GM18499 (cell line): Measurements from ENCODE around the gene OSBPL9.
"Not testable (repeated sequence)": the region's sequence is repeated elsewhere in the genome, so short reads cannot be mapped to it uniquely, and the experiment has no call there.

ENCODE experiments used
- ATAC-seq: cut with Tn5 transposase; IDR thresholded peaks from one replicate; pipeline ENCODE4 v1.9.1; 2021; ENCODE audit warnings: moderate number of reproducible peaks; ENCODE audit not compliant: insufficient read depth, unreplicated experiment

OSBPL9 gene

DNA sequence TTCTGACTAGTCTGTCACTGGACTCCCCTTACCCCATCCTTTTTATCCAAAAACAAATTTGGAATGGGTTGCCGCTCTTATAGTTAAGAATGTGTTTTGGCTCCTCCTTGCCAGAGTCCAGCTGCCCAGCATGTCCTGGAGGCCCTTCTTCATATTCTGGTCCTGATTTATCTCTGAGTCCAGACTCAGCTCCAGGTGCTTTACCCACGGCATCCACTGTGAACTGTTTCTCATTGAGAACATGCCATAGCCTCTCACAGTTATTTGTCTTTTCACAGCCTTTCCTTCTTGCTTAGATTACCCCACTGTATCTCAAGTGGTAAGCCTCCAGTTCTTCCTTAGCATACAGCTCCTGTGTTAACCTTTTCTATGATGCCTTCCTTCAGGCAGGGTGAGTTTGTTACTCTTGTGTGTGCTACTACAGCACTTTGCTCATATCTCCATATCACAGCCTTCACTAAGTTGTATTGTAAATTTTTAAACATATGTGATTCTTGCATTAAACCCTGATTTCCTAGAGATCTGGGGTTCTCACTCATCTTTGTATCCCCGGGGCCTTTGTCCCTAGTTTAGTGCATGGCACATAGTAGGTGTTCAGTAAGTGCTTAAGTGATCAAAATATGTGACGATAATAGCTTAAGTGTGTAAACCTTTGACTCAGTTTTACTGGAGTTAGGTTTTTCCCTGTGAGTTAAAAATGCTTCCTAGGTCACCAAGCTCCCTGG, 116.0 kb downstream of the OSBPL9 start:
- no peak for ATAC-seq

- ATAC-seq, result not testable (repeated sequence)
Observed at GRCh38 chr1:51733426-51733774, 116.5 kb downstream of the OSBPL9 start.

DNA sequence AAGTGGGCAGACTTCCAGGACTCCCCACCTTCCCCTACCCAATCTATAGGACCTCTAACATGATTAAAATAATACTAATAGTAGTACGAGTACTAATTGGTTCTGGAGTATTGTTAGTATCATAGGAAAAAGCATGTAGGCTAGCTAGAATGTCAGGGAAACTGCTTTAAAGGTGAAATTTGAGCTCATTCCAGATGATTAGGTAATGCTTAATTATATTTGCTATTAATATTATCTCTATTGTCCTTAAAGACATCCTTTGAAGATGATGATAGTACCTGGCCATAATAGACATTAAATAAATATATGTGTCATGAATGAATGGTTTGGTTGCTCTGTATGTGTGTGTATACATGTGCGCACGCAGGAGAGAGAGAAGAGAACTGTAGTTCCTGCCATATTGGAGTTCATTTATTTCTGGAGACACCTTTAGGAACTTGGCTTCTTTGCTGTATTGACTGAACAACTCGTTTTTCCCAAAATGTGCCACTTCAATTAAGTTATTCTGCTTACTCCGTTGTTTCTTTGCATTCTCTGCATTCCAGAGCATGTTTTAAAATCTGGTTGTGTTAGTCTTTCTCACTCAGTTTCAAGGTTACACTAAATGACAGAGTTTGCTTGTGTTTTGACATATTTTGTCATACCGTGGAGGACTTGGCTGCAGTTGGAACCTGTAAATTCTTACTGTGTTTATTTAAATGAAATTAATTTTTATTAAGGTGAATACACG, 117.1 kb downstream of the OSBPL9 start:
- no peak for ATAC-seq

DNA sequence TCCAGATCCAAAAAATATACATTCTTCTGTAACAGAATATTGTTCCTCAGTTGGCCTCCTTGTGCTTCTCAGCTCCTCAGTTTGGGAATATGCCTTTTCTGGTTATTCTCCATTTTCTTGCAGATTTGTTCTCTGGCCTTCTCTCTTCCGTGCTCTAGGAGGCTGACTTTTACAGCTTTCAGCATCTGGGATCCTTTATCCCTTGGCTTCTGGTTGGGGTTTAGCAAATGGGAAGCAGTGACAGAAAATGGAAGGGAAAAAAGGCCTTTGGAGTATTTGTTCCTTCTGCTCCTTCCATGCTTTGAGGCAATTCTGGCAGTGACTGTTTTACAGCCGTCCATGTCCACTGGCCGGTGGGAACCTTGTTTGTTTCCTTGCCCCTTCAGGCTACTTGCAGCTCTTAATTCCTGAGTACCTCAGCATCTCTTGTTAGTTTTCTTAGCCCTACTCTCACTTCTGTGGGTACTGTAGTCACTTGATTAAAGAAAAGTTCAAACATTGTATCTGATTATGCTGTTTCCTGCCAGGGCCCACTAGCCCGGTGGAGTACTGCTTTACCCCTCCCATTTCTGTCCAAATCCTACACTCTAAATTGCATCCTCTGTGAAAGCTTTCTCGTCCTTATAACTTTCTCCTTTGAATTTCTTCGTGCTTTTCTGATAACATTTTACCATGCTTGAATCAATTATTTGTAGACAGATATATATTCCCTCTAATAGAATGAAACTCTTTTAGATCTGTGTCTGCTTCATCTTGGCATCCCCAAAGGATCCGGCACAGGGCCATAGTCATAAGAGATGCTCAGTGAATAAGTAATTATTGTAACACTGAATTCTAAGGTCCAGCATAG, 118.2 kb downstream of the OSBPL9 start:
- no peak for ATAC-seq

DNA sequence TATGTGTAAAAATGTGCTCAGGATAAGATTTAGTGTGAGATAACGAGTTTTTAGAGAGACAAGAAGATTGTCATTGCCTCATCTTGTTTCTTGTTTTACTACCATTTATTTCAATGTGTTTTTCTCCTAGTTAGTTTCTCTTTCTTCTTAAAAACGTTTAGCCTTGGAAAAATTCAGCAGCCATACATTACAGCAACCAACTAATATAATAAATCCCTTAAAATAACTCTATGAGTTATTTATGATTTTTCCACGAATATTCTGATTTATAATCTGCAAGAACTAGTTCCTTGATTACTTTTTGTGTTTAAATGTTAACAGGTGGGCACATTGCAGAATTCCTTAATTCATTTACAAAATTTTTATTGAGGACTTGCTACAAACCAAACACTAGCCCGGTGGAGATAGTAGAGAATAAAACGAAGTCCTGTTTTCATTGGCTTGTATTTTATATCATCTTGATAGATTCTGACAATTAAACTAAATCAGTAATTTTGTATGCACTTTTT, 118.9 kb downstream of the OSBPL9 start:
- ATAC-seq, result no peak

GRCh38 chr1:51736702-51737101, 119.8 kb downstream of the OSBPL9 start:
- ATAC-seq, result no peak

GRCh38 chr1:51738681-51739080, 121.8 kb downstream of the OSBPL9 start:
- no peak for ATAC-seq

DNA sequence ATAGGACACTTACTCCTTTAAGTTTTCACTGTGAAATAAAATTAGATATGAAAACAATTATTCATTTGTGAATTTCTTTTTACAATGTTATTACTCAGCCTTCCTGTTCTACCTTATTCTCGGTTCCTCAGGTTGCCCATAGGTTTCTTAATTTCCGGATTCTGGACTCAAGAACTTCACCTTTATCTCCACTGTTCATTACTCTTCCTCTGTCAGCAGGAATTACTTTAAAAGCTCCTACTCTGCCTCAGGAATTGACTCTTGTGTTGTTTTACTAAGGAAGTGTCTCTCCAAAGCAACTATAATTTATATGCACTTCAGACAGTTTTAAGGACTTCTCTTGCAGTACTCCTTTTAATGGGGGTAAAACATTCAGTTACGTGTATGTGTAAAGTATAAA, 123.8 kb downstream of the OSBPL9 start:
- ATAC-seq, result no peak

DNA sequence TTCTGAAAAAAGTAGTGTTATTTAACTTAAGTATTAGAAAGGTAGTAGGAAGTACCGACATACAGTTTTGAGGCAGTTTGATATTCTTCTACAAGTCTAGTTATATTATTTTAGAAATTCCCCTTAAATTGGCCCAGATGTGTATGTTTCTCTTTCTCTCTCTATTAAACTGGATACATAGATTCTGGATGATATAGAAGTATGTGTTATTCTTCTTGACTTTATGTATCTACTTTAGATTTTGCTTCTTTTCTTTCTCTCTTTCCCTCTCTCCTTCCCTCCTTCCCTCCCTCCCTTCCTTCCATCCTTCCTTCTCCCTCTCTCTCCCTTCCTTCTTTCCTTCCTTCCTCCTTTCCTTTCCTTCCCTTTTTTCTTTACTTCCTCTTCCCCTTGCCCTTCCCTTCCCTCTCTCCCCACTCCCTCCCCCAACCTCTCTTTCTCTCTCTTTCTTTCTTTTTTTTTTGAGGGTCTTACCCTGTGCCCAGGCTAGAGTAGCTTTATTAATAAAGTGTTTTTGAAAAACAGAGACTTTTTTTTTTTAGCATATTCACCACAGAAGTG, 124.3 kb downstream of the OSBPL9 start:
- ATAC-seq, result no peak

- ATAC-seq, result no peak
Observed at GRCh38 chr1:51744506-51745303, 127.8 kb downstream of the OSBPL9 start.

- no peak for ATAC-seq
Observed at GRCh38 chr1:51745304-51745570, 128.3 kb downstream of the OSBPL9 start.

- no peak for ATAC-seq
Observed at GRCh38 chr1:51749151-51749550, 132.3 kb downstream of the OSBPL9 start.

DNA sequence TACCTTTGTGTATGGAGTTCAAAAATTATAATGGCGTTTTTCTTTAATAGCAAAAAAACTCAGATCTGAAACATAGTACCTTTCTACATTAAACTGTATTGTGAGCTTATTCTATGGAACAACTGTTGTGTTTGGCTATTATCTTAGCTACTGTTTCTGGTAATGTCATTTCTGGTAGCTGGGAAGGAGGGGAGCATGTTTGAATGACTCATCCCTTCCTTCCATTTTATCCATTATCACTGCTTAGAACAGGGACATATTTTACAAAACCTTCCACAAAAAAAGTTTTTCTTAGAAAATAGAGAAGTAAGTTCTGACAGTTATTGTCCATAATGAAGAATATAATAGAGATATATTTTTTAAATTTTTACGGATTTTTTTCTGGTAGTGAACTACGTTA, 133.3 kb downstream of the OSBPL9 start:
- ATAC-seq, result no peak

DNA sequence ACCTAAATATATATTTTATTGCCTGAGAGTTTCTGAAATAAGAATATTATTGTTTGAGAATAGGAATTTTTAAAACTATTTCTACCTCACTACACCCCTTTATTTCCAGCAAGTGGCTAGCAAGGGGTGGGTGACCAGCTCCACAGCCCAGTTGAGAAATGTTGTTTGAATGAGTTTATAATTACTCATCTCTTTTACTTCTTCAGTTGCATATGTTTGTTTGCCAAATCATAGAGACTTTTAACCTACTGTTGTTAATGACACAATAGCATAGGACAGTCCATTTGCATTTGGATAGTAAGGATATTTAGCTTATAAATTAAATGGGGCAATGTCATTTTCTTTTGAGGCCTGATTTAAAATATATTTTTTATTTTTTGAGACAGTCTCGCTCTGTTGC, 133.8 kb downstream of the OSBPL9 start:
- ATAC-seq, result no peak

- no peak for ATAC-seq
Observed at GRCh38 chr1:51752073-51752948, 135.4 kb downstream of the OSBPL9 start.

GRCh38 chr1:51753969-51754368, 137.1 kb downstream of the OSBPL9 start:
- no peak for ATAC-seq

DNA sequence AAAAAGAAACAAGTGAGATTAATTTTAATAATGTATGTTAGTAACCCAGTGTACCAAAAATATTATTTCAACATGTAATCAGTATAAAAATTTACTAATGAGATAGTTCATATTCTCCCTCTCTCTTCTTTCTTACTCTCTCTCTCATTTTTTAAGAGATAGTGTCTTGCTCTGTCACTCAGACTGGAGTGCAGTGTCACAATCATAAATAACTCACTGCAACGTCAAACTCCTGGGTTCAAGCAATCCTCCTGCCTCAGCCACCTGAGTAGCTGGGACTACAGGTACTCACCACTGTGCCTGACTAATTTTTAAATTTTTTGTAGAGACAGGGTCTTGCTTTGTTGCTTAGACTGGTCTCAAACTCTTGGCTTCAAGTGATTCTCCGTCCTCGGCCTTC, 137.8 kb downstream of the OSBPL9 start:
- no peak for ATAC-seq

GRCh38 chr1:51755437-51755836, 138.5 kb downstream of the OSBPL9 start:
- ATAC-seq, result no peak

- no peak for ATAC-seq
Observed at GRCh38 chr1:51756290-51756689, 139.4 kb downstream of the OSBPL9 start.
